ENCODE data around the gene UBXN6. TPM values are rescaled to one million over a fixed set of nuclear protein-coding genes. Genes with fewer than 3 reads are reported as not detected.

UBXN6 gene
- total RNA-seq, 1 donor from 2014 or later, result 63.6 TPM

GRCh38 chr19:4449022-4449638 lies 8.5 kb downstream of the UBXN6 start:
- Histone ChIP-seq H3K79me2 (ENCODE audit: insufficient read depth, low read length) (peaks cover 7% of the 10 kb centered on the region), H3K4me1 (ENCODE audit: insufficient read depth, low read length) (no peaks in the 10 kb centered on the region), H3K4me3 (ENCODE audit: insufficient read depth, low read depth, low read length) (no peak overlapping the region), H3K27me3 (ENCODE audit: insufficient read depth, low read length) (no peaks in the 10 kb centered on the region), H3K9me3 (ENCODE audit: insufficient read depth, low read depth, low read length) (no peaks in the 10 kb centered on the region), H2AFZ (ENCODE audit: low read depth, low read length) (no peak overlapping the region), H3K4me2 (ENCODE audit: low read length) (no peak overlapping the region), H3K9ac (ENCODE audit: low read length) (no peak overlapping the region), H3K27ac (ENCODE audit: low read depth, low read length) (no peak overlapping the region), H3K36me3 (ENCODE audit: insufficient read depth, low read length) (peaks cover 14% of the 10 kb centered on the region), H4K20me1 (ENCODE audit: insufficient read depth, low read length) (peaks cover 51% of the 10 kb centered on the region)
- no peaks in the 10 kb centered on the region for H3K27me3 Mint-ChIP-seq (ENCODE audit: low read depth, unreplicated experiment)
- H3K4me1 Mint-ChIP-seq (ENCODE audit: low read depth, unreplicated experiment), result no peaks in the 10 kb centered on the region
- H3K36me3 Mint-ChIP-seq (ENCODE audit: low read depth, unreplicated experiment), result peaks cover 7% of the 10 kb centered on the region
- no peaks in the 10 kb centered on the region for H3K9me3 Mint-ChIP-seq (ENCODE audit: unreplicated experiment)
- H3K27ac Mint-ChIP-seq (ENCODE audit: unreplicated experiment), result no peak overlapping the region
- TF ChIP-seq, protein P1, sequence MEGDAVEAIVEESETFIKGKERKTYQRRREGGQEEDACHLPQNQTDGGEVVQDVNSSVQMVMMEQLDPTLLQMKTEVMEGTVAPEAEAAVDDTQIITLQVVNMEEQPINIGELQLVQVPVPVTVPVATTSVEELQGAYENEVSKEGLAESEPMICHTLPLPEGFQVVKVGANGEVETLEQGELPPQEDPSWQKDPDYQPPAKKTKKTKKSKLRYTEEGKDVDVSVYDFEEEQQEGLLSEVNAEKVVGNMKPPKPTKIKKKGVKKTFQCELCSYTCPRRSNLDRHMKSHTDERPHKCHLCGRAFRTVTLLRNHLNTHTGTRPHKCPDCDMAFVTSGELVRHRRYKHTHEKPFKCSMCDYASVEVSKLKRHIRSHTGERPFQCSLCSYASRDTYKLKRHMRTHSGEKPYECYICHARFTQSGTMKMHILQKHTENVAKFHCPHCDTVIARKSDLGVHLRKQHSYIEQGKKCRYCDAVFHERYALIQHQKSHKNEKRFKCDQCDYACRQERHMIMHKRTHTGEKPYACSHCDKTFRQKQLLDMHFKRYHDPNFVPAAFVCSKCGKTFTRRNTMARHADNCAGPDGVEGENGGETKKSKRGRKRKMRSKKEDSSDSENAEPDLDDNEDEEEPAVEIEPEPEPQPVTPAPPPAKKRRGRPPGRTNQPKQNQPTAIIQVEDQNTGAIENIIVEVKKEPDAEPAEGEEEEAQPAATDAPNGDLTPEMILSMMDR (IDR thresholded peaks at IDR 0.05; ENCODE audit: insufficient read depth, low read depth, low read length), result no peak
- TF ChIP-seq EZH2 (IDR thresholded peaks at IDR 0.05; ENCODE audit: insufficient read depth, low read length), result no peak
- FAIRE-seq, result no peak
- DNase-seq (ENCODE audit: low read depth), result no peak
- H3K4me3 Mint-ChIP-seq (ENCODE audit: unreplicated experiment), result no peak overlapping the region

DNA sequence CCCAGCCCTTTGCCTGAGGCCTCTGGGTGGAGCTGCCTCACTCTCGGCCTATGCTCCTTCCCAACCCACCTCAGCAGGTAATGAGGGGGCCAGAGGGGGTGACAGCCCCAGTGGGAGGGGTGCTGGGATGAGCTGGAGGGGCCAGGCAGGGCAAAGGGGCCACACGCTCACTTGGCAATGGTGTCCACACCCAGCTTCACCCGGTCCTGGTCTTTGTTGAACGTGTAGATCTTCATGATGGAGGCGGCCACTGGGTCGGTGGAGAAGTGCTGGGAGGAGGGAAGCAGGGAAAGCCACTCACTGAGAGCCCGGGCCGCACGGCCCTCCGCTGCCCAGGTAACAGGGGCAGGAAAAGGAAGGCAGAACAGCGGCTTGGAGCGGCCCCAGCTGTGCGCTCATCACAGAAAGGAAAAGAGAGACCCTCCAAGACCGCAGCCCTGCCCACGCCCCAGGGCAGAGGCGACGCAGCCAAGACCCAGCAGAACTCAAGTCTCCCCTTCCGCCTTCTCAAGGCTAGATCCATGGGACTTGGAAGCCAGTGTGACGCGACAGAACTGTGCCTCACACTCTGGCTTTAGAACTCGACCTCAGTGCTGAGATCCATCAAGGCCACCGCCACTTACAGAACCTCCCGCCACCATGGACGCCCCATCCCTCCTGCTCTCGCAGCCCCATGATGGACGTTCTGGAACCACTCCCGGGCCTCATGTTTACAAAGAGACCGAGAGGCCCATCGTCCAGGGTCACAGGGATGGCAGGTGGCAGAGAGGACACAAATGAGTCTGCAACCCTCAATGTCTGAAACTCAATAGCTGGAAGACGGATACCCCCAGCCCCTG lies 9.2 kb downstream of the UBXN6 start:
- Histone ChIP-seq H3K27ac (ENCODE audit: low read depth, low read length) (no peak overlapping the region), H3K79me2 (ENCODE audit: insufficient read depth, low read length) (peaks cover 4% of the 10 kb centered on the region), H3K9ac (ENCODE audit: low read length) (no peak overlapping the region), H3K36me3 (ENCODE audit: insufficient read depth, low read length) (peaks cover 14% of the 10 kb centered on the region), H3K4me1 (ENCODE audit: insufficient read depth, low read length) (no peaks in the 10 kb centered on the region), H3K4me3 (ENCODE audit: insufficient read depth, low read depth, low read length) (no peak overlapping the region), H3K27me3 (ENCODE audit: insufficient read depth, low read length) (no peaks in the 10 kb centered on the region), H4K20me1 (ENCODE audit: insufficient read depth, low read length) (peaks cover 46% of the 10 kb centered on the region), H2AFZ (ENCODE audit: low read depth, low read length) (no peak overlapping the region), H3K9me3 (ENCODE audit: insufficient read depth, low read depth, low read length) (no peaks in the 10 kb centered on the region), H3K4me2 (ENCODE audit: low read length) (no peak overlapping the region)
- Mint-ChIP-seq H3K27ac (ENCODE audit: unreplicated experiment) (no peak overlapping the region), H3K4me3 (ENCODE audit: unreplicated experiment) (no peak overlapping the region), H3K4me1 (ENCODE audit: low read depth, unreplicated experiment) (no peaks in the 10 kb centered on the region), H3K36me3 (ENCODE audit: low read depth, unreplicated experiment) (peaks cover 7% of the 10 kb centered on the region), H3K9me3 (ENCODE audit: unreplicated experiment) (no peaks in the 10 kb centered on the region), H3K27me3 (ENCODE audit: low read depth, unreplicated experiment) (no peaks in the 10 kb centered on the region)
- TF ChIP-seq, protein P1 (IDR thresholded peaks at IDR 0.05; ENCODE audit: insufficient read depth, low read depth, low read length), result no peak
- TF ChIP-seq EZH2 (IDR thresholded peaks at IDR 0.05; ENCODE audit: insufficient read depth, low read length), result no peak
- DNase-seq (ENCODE audit: low read depth) (no peak), FAIRE-seq (no peak)
